ENCODE results near the gene TMEM131. TPM values are rescaled to one million over a fixed set of nuclear protein-coding genes. Genes with fewer than 3 reads are reported as not detected.
"Not testable (repeated sequence)": the region's sequence is repeated elsewhere in the genome, so short reads cannot be mapped to it uniquely, and the experiment has no call there.

The TMEM131 gene
- total RNA-seq, 1 experiment from 2014 or later: 28.9 TPM

DNA sequence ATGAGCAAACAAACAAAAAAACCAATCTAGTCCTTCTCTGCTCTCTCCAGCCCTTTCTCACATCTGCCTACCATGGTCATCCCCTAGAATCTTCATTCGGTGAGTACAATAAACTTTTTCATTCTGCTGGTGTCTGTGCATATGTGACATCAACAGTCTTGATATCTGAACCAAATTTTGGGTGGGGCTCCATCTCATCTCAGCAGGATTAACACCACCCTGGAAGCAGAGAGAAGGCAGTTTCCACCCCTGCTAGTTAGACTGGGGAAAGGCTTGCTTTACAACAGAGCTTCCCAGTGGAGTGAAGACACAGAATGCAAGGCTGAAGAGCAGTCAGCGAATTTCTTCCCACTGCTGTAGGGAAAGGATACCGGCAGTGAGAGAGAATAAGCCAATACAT lies 116.9 kb downstream of the TMEM131 start:
- BruUV-seq (replicated peaks): no TSS peak
- no peak for DNase-seq (ENCODE audit: low spot score)
- no peak overlapping the region for H3K27ac ChIP-seq (ENCODE audit: low read depth, low read length, poor library complexity, severe bottlenecking)
- no peaks in the 10 kb centered on the region for H3K4me1 ChIP-seq (ENCODE audit: insufficient read depth, low read length, poor library complexity, severe bottlenecking)
- intact Hi-C loops (cut with micrococcal nuclease; ENCODE audit: unreplicated experiment): no loop called here
- no peaks in the 10 kb centered on the region for H3K9me3 ChIP-seq (ENCODE audit: low read depth, low read length, poor library complexity, severe bottlenecking)
- ChIA-PET CTCF (no interaction called here), POLR2A (ENCODE audit: low non-redundant PET) (no interaction called here)
- TF ChIP-seq, protein P1, sequence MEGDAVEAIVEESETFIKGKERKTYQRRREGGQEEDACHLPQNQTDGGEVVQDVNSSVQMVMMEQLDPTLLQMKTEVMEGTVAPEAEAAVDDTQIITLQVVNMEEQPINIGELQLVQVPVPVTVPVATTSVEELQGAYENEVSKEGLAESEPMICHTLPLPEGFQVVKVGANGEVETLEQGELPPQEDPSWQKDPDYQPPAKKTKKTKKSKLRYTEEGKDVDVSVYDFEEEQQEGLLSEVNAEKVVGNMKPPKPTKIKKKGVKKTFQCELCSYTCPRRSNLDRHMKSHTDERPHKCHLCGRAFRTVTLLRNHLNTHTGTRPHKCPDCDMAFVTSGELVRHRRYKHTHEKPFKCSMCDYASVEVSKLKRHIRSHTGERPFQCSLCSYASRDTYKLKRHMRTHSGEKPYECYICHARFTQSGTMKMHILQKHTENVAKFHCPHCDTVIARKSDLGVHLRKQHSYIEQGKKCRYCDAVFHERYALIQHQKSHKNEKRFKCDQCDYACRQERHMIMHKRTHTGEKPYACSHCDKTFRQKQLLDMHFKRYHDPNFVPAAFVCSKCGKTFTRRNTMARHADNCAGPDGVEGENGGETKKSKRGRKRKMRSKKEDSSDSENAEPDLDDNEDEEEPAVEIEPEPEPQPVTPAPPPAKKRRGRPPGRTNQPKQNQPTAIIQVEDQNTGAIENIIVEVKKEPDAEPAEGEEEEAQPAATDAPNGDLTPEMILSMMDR (conservative IDR thresholded peaks at IDR 0.05; ENCODE audit: low read depth, low read length): no peak
- no peak for TF ChIP-seq EZH2 (IDR thresholded peaks at IDR 0.05; ENCODE audit: borderline replicate concordance, low read depth, low read length, poor library complexity, severe bottlenecking)
- no peaks in the 10 kb centered on the region for H3K27me3 ChIP-seq (replicated peaks; ENCODE audit: insufficient read depth, low read depth, low read length, poor library complexity)
- no peaks in the 10 kb centered on the region for H3K36me3 ChIP-seq (ENCODE audit: insufficient read depth, low read length, poor library complexity, severe bottlenecking)
- no peak overlapping the region for H3K4me3 ChIP-seq (ENCODE audit: low read depth, low read length, poor library complexity, severe bottlenecking)

GRCh38 chr2:97878317-97878716 lies 117.4 kb downstream of the TMEM131 start:
- H3K36me3 ChIP-seq (ENCODE audit: insufficient read depth, low read length, poor library complexity, severe bottlenecking); intact Hi-C loops (cut with micrococcal nuclease; ENCODE audit: unreplicated experiment); H3K27me3 ChIP-seq (replicated peaks; ENCODE audit: insufficient read depth, low read depth, low read length, poor library complexity); H3K9me3 ChIP-seq (ENCODE audit: low read depth, low read length, poor library complexity, severe bottlenecking); H3K27ac ChIP-seq (ENCODE audit: low read depth, low read length, poor library complexity, severe bottlenecking); POLR2A ChIA-PET (ENCODE audit: low non-redundant PET); BruUV-seq (replicated peaks); H3K4me3 ChIP-seq (ENCODE audit: low read depth, low read length, poor library complexity, severe bottlenecking); DNase-seq (ENCODE audit: low spot score); H3K4me1 ChIP-seq (ENCODE audit: insufficient read depth, low read length, poor library complexity, severe bottlenecking); CTCF ChIA-PET: not testable (repeated sequence)

- intact Hi-C loops (cut with micrococcal nuclease; ENCODE audit: unreplicated experiment): no loop called here
- Histone ChIP-seq H3K27me3 (replicated peaks; ENCODE audit: insufficient read depth, low read depth, low read length, poor library complexity) (no peaks in the 10 kb centered on the region), H3K4me1 (ENCODE audit: insufficient read depth, low read length, poor library complexity, severe bottlenecking) (peaks cover 6% of the 10 kb centered on the region), H3K27ac (ENCODE audit: low read depth, low read length, poor library complexity, severe bottlenecking) (no peak overlapping the region), H3K4me3 (ENCODE audit: low read depth, low read length, poor library complexity, severe bottlenecking) (no peak overlapping the region), H3K9me3 (ENCODE audit: low read depth, low read length, poor library complexity, severe bottlenecking) (no peaks in the 10 kb centered on the region), H3K36me3 (ENCODE audit: insufficient read depth, low read length, poor library complexity, severe bottlenecking) (no peaks in the 10 kb centered on the region)
- TF ChIP-seq, protein P1 (conservative IDR thresholded peaks at IDR 0.05; ENCODE audit: low read depth, low read length): no peak
- no peak for TF ChIP-seq EZH2 (IDR thresholded peaks at IDR 0.05; ENCODE audit: borderline replicate concordance, low read depth, low read length, poor library complexity, severe bottlenecking)
- ChIA-PET CTCF (no interaction called here), POLR2A (ENCODE audit: low non-redundant PET) (no interaction called here)
- no TSS peak for BruUV-seq (replicated peaks)
- DNase-seq (ENCODE audit: low spot score): no peak
Measured at GRCh38 chr2:97871096-97871780, 124.5 kb downstream of the TMEM131 start.

- Histone ChIP-seq H3K36me3 (ENCODE audit: insufficient read depth, low read length, poor library complexity, severe bottlenecking) (no peaks in the 10 kb centered on the region), H3K4me1 (ENCODE audit: insufficient read depth, low read length, poor library complexity, severe bottlenecking) (peaks cover 6% of the 10 kb centered on the region), H3K9me3 (ENCODE audit: low read depth, low read length, poor library complexity, severe bottlenecking) (no peaks in the 10 kb centered on the region), H3K4me3 (ENCODE audit: low read depth, low read length, poor library complexity, severe bottlenecking) (no peak overlapping the region), H3K27ac (ENCODE audit: low read depth, low read length, poor library complexity, severe bottlenecking) (peak overlapping the region; percentile 7), H3K27me3 (replicated peaks; ENCODE audit: insufficient read depth, low read depth, low read length, poor library complexity) (no peaks in the 10 kb centered on the region)
- ChIA-PET CTCF (no interaction called here), POLR2A (ENCODE audit: low non-redundant PET) (no interaction called here)
- no TSS peak for BruUV-seq (replicated peaks)
- intact Hi-C loops (cut with micrococcal nuclease; ENCODE audit: unreplicated experiment): no loop called here
- DNase-seq (ENCODE audit: low spot score): peak; percentile 56
- TF ChIP-seq, protein P1 (conservative IDR thresholded peaks at IDR 0.05; ENCODE audit: low read depth, low read length): no peak
- TF ChIP-seq EZH2 (IDR thresholded peaks at IDR 0.05; ENCODE audit: borderline replicate concordance, low read depth, low read length, poor library complexity, severe bottlenecking): no peak
Measured at GRCh38 chr2:97870396-97870843, 125.3 kb downstream of the TMEM131 start.
